Measurements from ENCODE around the gene EGFR.

Gene EGFR

GRCh38 chr7:55127622-55128081 lies 108.8 kb downstream of the EGFR start:
- DNase-seq (ENCODE audit: low spot score) = no peak

- no peak for DNase-seq (ENCODE audit: low spot score)
Observed at GRCh38 chr7:55128693-55129394, 110.0 kb downstream of the EGFR start.

- no peak for DNase-seq (ENCODE audit: low spot score)
Observed at GRCh38 chr7:55129541-55130394, 111.0 kb downstream of the EGFR start.

- DNase-seq (ENCODE audit: low spot score) = no peak
Observed at GRCh38 chr7:55130395-55131141, 111.8 kb downstream of the EGFR start.

- DNase-seq (ENCODE audit: low spot score) = no peak
Observed at GRCh38 chr7:55131142-55131929, 112.5 kb downstream of the EGFR start.

GRCh38 chr7:55132550-55132889 lies 113.7 kb downstream of the EGFR start:
- DNase-seq (ENCODE audit: low spot score) = no peak

- DNase-seq (ENCODE audit: low spot score) = no peak
Observed at GRCh38 chr7:55132890-55133551, 114.2 kb downstream of the EGFR start.

GRCh38 chr7:55133630-55134358 lies 115.0 kb downstream of the EGFR start:
- DNase-seq (ENCODE audit: low spot score) = no peak

- no peak for DNase-seq (ENCODE audit: low spot score)
Observed at GRCh38 chr7:55134359-55134725, 115.5 kb downstream of the EGFR start.

- no peak for DNase-seq (ENCODE audit: low spot score)
Observed at GRCh38 chr7:55134786-55135185, 116.0 kb downstream of the EGFR start.

GRCh38 chr7:55135462-55135861 lies 116.6 kb downstream of the EGFR start:
- no peak for DNase-seq (ENCODE audit: low spot score)

GRCh38 chr7:55138663-55139062 lies 119.8 kb downstream of the EGFR start:
- DNase-seq (ENCODE audit: low spot score) = no peak

- no peak for DNase-seq (ENCODE audit: low spot score)
Observed at GRCh38 chr7:55140221-55140940, 121.6 kb downstream of the EGFR start.

GRCh38 chr7:55140941-55141278 lies 122.1 kb downstream of the EGFR start:
- DNase-seq (ENCODE audit: low spot score) = no peak

- no peak for DNase-seq (ENCODE audit: low spot score)
Observed at GRCh38 chr7:55142919-55143600, 124.2 kb downstream of the EGFR start.

GRCh38 chr7:55144333-55145317 lies 125.8 kb downstream of the EGFR start:
- no peak for DNase-seq (ENCODE audit: low spot score)

GRCh38 chr7:55145606-55146005 lies 126.8 kb downstream of the EGFR start:
- DNase-seq (ENCODE audit: low spot score) = no peak

GRCh38 chr7:55147101-55147500 lies 128.3 kb downstream of the EGFR start:
- no peak for DNase-seq (ENCODE audit: low spot score)
